Retina (tissue), 1 donor: Measurements from ENCODE around the gene ALK.
A peak's percentile ranks its signal among the peaks of the same experiment; 100 is the strongest.

Experiments used
- DNase-seq: peaks from one replicate; pipeline ENCODE4 v3.0.0-alpha.2; 2016

Gene ALK

GRCh38 chr2:29347774-29348461 lies 573.5 kb downstream of the ALK start:
- no peak for DNase-seq

GRCh38 chr2:29345236-29345635 lies 576.1 kb downstream of the ALK start:
- no peak for DNase-seq

- no peak for DNase-seq
These were observed 577.6 kb downstream of the ALK start for GRCh38 chr2:29343830-29344229.

GRCh38 chr2:29336341-29337241 lies 584.8 kb downstream of the ALK start:
- no peak for DNase-seq

GRCh38 chr2:29335396-29335795 lies 586.0 kb downstream of the ALK start:
- no peak for DNase-seq

GRCh38 chr2:29334706-29335105 lies 586.7 kb downstream of the ALK start:
- DNase-seq = no peak

- no peak for DNase-seq
These were observed 588.8 kb downstream of the ALK start for GRCh38 chr2:29332540-29332939.

- no peak for DNase-seq
These were observed 591.5 kb downstream of the ALK start for GRCh38 chr2:29329899-29330298.

- DNase-seq = no peak
These were observed 594.5 kb downstream of the ALK start for GRCh38 chr2:29326926-29327325.

GRCh38 chr2:29325544-29325943 lies 595.8 kb downstream of the ALK start:
- no peak for DNase-seq

GRCh38 chr2:29323961-29324360 lies 597.4 kb downstream of the ALK start:
- no peak for DNase-seq

- peak; percentile 25 for DNase-seq
These were observed 598.1 kb downstream of the ALK start for GRCh38 chr2:29323301-29323700.

- no peak for DNase-seq
These were observed 599.4 kb downstream of the ALK start for GRCh38 chr2:29322011-29322410.

- no peak for DNase-seq
These were observed 603.4 kb downstream of the ALK start for GRCh38 chr2:29317801-29318485.

- DNase-seq = no peak
These were observed 604.3 kb downstream of the ALK start for GRCh38 chr2:29317077-29317517.

- DNase-seq = peak; percentile 88
These were observed 606.4 kb downstream of the ALK start for GRCh38 chr2:29314816-29315571.

- DNase-seq = no peak
These were observed 609.9 kb downstream of the ALK start for GRCh38 chr2:29311458-29311857.

GRCh38 chr2:29310650-29311348 lies 610.6 kb downstream of the ALK start:
- no peak for DNase-seq

GRCh38 chr2:29309090-29310029 lies 612.0 kb downstream of the ALK start:
- peak; percentile 61 for DNase-seq

GRCh38 chr2:29308366-29308765 lies 613.0 kb downstream of the ALK start:
- DNase-seq = no peak

GRCh38 chr2:29307519-29307918 lies 613.9 kb downstream of the ALK start:
- DNase-seq = no peak
